ENCODE measurements around the gene PRLHR.
A peak's percentile ranks its signal among the peaks of the same experiment; 100 is the strongest.

Gene PRLHR

GRCh38 chr10:118587881-118588651, 7.4 kb downstream of the PRLHR start:
- DNase-seq (ENCODE audit: low read depth in 2 of 2): no peak

- DNase-seq (ENCODE audit: low read depth in 2 of 2): no peak
Measured at GRCh38 chr10:118586911-118587310, 8.5 kb downstream of the PRLHR start.

GRCh38 chr10:118585794-118586193, 9.7 kb downstream of the PRLHR start:
- no peak for DNase-seq (ENCODE audit: low read depth in 2 of 2)

- no peak for DNase-seq (ENCODE audit: low read depth in 2 of 2)
Measured at GRCh38 chr10:118585234-118585633, 10.2 kb downstream of the PRLHR start.

- no peak for DNase-seq (ENCODE audit: low read depth in 2 of 2)
Measured at GRCh38 chr10:118584181-118584954, 11.1 kb downstream of the PRLHR start.

DNA sequence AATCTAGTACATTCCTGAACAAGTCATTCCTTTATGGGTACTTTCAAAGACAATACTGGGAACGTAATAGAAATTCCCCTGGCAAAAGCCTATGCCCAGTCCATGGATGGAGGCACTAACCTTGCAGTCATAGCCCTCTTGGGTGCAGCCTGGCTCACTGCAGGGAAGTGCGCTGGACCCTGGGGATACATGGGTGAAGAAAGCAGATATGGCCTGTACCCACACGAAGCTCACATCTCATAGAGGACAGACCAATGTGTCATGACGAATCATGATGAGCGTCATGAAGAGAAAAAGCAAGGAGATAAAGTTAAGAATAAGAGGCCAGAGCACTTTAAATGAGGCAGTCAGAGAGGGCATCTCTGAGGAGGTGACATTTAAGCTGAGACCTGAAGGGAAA, 11.8 kb downstream of the PRLHR start:
- no peak for DNase-seq (ENCODE audit: low read depth in 2 of 2)

DNA sequence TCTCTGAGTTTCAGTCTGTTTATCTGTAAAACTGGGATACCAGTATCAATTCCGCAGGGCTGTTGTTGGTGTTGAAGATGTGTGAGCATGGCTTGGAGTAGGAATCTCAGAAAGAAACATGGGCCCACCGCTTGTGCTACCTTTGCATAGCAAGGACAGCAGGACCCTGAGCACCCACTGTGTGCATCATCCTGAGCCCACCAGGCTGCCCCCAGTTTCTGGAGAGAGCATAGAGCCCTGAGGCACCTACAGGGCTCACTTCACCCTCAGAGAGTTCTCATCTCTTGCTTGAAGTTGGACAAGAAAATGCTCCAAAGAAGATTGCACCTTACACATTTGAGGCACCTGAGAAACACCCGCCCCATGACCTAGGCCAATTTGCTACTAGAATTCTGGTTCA, 12.9 kb downstream of the PRLHR start:
- DNase-seq (ENCODE audit: low read depth in 2 of 2): no peak

DNA sequence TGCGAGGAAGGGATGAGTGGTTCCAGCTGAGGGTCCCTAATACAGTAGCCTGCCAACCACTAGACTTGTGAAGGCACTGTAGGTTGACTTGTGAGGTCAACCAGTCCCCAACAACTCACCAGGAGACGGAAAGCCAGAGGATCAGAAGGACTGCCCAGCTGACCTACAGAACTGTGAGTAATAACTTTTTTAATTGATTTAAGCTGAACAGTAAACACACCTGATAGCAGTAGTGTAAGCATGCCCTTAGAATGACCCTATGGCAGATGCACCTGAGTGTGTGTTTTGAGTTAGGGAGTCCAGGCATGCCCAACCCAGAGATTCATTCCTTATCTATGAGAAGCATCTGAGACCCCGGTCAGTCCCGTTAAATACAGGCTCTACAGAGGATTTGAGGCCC, 14.1 kb downstream of the PRLHR start:
- no peak for DNase-seq (ENCODE audit: low read depth in 2 of 2)

- no peak for DNase-seq (ENCODE audit: low read depth in 2 of 2)
Measured at GRCh38 chr10:118580702-118581101, 14.7 kb downstream of the PRLHR start.

- no peak for DNase-seq (ENCODE audit: low read depth in 2 of 2)
Measured at GRCh38 chr10:118573512-118573911, 21.9 kb downstream of the PRLHR start.

GRCh38 chr10:118572256-118573041, 23.0 kb downstream of the PRLHR start:
- DNase-seq (ENCODE audit: low read depth in 2 of 2): no peak

DNA sequence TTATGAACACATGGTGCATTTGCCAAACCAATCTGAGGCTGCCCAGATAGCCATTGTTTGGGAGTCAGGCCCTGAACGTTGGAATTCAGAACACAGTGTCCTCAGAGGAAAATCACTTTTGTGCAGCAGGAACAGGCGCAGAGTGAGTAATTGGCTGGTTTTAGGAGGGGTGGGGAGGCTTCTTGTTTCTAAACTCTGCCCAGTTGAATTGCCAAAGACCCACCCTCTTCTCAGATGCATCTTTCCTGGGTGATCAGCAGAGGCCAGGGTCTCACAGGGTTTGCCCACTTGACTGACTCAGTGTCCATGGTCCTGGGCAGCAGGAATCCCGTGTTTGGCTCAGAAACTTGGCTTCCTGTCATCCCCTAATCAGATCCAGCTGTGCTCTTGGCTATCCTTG, 24.3 kb downstream of the PRLHR start:
- no peak for DNase-seq (ENCODE audit: low read depth in 2 of 2)

- no peak for DNase-seq (ENCODE audit: low read depth in 2 of 2)
Measured at GRCh38 chr10:118570591-118570990, 24.9 kb downstream of the PRLHR start.

DNA sequence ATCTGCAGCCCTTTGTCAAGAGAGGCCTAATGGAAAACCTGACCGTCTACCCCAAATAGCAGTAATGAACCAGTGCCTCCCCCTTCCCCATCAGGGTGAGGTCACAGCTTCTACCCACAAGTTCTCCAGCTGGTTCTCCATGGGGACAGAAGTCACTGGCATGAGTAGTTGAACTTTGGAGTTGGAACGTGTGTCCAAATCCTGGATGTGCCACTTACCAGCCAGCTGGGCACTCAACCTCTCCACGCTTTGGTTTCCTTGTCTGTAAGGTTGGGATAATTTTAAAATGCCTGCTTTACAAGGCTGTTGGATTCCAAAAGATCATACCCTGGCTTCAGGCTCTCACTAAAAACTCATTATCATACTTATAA, 25.6 kb downstream of the PRLHR start:
- DNase-seq (ENCODE audit: low read depth in 2 of 2): no peak

- DNase-seq (ENCODE audit: low read depth in 2 of 2): no peak
Measured at GRCh38 chr10:118569241-118569881, 26.1 kb downstream of the PRLHR start.

DNA sequence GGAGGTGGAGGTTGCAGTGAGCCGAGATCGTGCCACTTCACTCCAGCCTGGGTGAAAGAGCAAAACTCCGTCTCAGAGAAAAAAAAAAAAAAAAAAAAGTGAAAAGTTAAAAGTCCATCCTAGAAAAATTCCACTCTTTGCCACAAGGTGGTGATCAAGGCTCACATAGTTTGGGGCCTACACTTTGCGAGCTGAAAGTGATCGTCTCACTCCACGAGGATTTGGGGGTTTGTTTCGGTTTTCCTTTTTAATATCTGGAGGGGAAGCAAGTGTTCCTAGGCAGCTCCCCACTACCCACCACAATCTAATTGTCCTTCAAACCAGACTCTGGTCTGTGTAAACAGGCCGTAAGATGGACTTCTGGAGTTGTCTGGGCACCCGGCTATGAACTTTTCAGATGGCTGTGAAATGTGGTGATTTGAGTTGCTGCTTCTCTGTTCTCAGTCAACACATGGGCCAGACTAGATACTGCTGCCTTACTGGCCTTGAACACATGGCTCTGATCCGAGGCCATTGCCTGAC, 27.1 kb downstream of the PRLHR start:
- DNase-seq (ENCODE audit: low read depth in 2 of 2): peak in 1 of 2 experiments; percentile 22

GRCh38 chr10:118567701-118568248, 27.7 kb downstream of the PRLHR start:
- no peak for DNase-seq (ENCODE audit: low read depth in 2 of 2)

GRCh38 chr10:118566911-118567310, 28.5 kb downstream of the PRLHR start:
- no peak for DNase-seq (ENCODE audit: low read depth in 2 of 2)

DNA sequence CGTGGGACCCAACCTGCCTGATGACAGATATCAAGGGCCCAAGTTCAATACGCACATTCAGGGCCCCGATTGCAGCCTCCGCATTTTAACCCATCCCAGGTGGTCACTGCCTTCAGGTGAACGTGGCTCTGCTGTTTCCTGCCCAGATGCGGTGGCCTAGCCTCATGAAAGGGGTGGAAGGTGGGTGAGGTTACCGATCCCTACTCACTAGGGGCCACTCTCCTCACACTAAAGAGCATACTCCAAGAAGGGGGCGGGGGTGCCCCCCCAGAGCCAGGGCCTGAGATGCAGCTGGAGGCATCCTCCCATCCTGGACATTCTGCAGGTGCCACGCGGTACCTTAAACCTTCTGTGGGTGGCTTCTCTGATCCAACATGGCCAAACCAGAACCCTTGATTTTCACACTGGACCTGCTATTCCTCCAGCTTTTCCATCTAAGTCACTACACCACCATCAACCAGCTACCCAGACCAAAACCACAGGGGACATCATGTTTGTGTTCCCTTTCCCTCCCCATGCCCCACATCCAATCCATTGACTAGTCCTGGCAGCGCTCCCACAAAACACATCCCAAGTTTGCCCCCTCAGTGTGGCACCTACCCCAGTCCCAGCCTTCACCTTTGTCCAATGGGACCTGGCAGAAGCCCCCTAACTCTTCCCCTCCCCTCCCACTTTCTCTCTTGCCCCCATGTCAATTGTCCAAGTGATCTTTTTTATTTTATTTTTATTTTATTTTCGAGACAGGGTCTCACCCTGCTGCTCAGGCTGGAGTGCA, 30.0 kb downstream of the PRLHR start:
- DNase-seq (ENCODE audit: low read depth in 2 of 2): no peak

GRCh38 chr10:118564652-118565051, 30.8 kb downstream of the PRLHR start:
- no peak for DNase-seq (ENCODE audit: low read depth in 2 of 2)

DNA sequence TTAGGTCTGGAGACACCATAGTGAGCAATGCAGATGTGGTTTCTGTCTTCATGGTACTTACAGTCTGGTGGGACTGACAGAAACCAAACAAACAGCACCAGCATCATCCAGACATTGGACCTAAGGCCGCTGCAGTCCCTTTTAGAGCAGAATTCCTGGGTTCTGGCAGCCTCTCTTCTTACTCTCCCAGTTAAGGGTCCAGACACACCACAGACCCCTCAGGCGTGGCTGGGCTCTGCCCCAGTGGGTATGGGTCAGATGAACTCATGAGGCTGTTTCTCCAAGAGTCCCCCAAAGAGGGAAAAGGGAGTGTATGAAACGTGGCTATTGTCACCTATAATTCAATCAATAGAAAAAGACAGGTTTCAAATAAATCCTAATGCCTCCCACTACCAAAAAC, 31.3 kb downstream of the PRLHR start:
- DNase-seq (ENCODE audit: low read depth in 2 of 2): no peak

Data from stimulated activated CD4-positive, alpha-beta T cell treated with anti-CD3 and anti-CD28 coated beads, Interleukin-12 subunit alpha, Interleukin-12 subunit beta, amount 100 ng/mL, for 24 hours (primary cell).